RWPE2 (cell line): Measurements from ENCODE around the gene CAMK2G.

Experiments used
- ATAC-seq: fragments of 200-7000 bp; cut with Tn5 transposase; 3 replicates; pipeline ENCODE4 v1.9.1; 2021; ENCODE audit warnings: low read depth
- DNase-seq: peaks from one replicate; pipeline ENCODE4 v3.0.0-alpha.2; 2020; ENCODE audit warnings: low spot score
- H3K27ac ChIP-seq: fragments of 450-650 bp; 2 replicates; pipeline ENCODE4 v1.5.1; 2017; ENCODE audit warnings: mild to moderate bottlenecking; ENCODE audit not compliant: poor library complexity, severe bottlenecking
- H3K27me3 ChIP-seq: fragments of 250-450 bp; sonication (Bioruptor Pico); 2 replicates; pipeline ENCODE4 v1.5.1; 2021; ENCODE audit warnings: mild to moderate bottlenecking, moderate library complexity; ENCODE audit not compliant: insufficient read depth, poor library complexity, severe bottlenecking
- H3K36me3 ChIP-seq: fragments of 250-450 bp; sonication (Bioruptor Pico); 2 replicates; pipeline ENCODE4 v1.5.1; 2020; ENCODE audit warnings: low read depth, mild to moderate bottlenecking, moderate library complexity
- H3K4me1 ChIP-seq: fragments of 250-450 bp; sonication (Bioruptor Pico); 2 replicates; pipeline ENCODE4 v1.5.1; 2021; ENCODE audit warnings: mild to moderate bottlenecking, moderate library complexity; ENCODE audit not compliant: insufficient read depth, poor library complexity, severe bottlenecking
- H3K4me3 ChIP-seq: fragments of 250-450 bp; sonication (Bioruptor Pico); 2 replicates; pipeline ENCODE4 v1.5.1; 2021; ENCODE audit warnings: mild to moderate bottlenecking, moderate library complexity; ENCODE audit not compliant: severe bottlenecking
- H3K9me3 ChIP-seq: fragments of 250-450 bp; sonication (Bioruptor Pico); 2 replicates; pipeline ENCODE4 v1.5.1; 2021; ENCODE audit warnings: mild to moderate bottlenecking, moderate library complexity; ENCODE audit not compliant: severe bottlenecking
- TF ChIP-seq, protein P1 (sequence below): fragments of 450-650 bp; IDR thresholded peaks from one replicate; pipeline ENCODE4 v1.5.1; 2017; ENCODE audit warnings: mild to moderate bottlenecking, moderate library complexity; ENCODE audit not compliant: poor library complexity, severe bottlenecking

The CAMK2G gene

DNA sequence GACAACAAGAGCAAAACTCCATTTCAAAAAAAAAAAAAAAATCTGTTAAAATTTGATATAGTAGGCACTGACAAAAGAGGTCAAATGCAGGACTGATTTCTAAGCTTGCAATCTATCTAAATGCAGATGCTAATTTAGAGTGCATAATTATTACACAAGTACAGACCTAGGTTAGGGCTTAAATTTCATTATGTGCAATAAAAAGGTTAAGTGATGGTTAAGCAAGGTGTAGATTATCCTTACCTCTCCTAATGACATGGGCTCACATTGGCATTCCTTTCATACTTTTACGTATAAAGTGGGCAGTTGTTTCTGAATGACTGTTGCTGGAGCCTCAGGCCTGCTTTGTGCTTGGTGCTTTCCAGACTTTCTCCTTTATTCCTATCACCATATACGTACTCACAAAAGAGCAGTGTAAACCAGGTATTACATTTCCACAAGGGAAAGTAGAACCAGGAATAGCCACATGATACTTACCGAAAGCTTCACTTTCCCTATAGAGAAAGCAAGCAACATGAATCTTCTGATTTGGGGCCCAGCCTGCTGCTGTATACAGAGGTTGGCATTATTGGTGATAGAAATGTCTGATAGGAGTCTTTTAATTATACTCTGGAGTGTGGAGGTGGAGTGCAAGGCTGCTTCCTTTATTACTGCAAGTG is 94.7 kb downstream of the CAMK2G start:
- Histone ChIP-seq H3K27me3 (no peaks in the 10 kb centered on the region), H3K36me3 (peaks cover 67% of the 10 kb centered on the region), H3K4me1 (peaks cover 13% of the 10 kb centered on the region), H3K4me3 (no peak overlapping the region), H3K27ac (peak overlapping the region; percentile 62), H3K9me3 (no peaks in the 10 kb centered on the region)
- DNase-seq, result no peak
- ATAC-seq, result no peak
- TF ChIP-seq, protein P1, sequence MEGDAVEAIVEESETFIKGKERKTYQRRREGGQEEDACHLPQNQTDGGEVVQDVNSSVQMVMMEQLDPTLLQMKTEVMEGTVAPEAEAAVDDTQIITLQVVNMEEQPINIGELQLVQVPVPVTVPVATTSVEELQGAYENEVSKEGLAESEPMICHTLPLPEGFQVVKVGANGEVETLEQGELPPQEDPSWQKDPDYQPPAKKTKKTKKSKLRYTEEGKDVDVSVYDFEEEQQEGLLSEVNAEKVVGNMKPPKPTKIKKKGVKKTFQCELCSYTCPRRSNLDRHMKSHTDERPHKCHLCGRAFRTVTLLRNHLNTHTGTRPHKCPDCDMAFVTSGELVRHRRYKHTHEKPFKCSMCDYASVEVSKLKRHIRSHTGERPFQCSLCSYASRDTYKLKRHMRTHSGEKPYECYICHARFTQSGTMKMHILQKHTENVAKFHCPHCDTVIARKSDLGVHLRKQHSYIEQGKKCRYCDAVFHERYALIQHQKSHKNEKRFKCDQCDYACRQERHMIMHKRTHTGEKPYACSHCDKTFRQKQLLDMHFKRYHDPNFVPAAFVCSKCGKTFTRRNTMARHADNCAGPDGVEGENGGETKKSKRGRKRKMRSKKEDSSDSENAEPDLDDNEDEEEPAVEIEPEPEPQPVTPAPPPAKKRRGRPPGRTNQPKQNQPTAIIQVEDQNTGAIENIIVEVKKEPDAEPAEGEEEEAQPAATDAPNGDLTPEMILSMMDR, result no peak

DNA sequence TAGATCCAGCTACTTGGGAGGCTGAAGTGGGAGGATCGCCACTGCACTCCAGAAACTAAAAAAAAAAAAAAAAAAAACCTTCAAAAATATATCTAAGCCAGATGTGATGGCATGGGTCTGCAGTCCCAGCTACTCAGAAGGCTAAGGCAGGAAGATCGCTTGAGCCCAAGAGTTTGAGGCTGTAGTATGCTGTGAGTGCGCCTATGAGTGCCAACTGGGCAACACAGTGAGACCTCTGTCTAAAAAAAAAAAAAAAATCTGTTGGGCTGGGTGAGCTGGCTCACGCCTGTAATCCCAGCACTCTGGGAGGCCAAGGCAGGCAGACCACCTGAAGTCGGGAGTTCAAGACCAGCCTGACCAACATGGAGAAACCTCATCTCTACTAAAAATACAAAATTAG is 95.3 kb downstream of the CAMK2G start:
- peaks cover 70% of the 10 kb centered on the region for H3K36me3 ChIP-seq

DNA sequence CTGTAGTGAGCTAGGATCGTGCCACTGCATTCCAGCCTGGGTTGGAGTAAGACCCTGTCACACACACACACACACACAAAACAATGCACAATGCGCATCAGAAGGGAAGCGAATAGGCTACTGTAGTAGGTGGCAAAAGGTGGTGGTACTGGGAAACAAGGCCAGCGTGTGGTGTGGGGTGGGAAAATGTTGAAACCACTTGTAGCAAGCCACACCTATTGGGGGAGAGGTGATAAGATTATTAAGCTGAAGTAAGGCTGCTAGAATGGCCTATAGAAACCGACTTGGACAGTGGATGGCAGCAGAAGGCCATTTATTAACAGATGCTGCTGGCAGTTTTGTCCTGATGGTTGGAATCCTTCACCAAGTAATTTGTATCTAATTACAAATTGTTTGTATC is 99.7 kb downstream of the CAMK2G start:
- H3K4me1 ChIP-seq, result peaks cover 10% of the 10 kb centered on the region
- H3K27me3 ChIP-seq, result no peaks in the 10 kb centered on the region
- H3K36me3 ChIP-seq, result peaks cover 72% of the 10 kb centered on the region
- peak overlapping the region; percentile 52 for H3K4me3 ChIP-seq
- DNase-seq, result no peak
- peak overlapping the region; percentile 90 for H3K27ac ChIP-seq
- no peaks in the 10 kb centered on the region for H3K9me3 ChIP-seq
- TF ChIP-seq, protein P1, result peak; percentile 27
- 0 out of 3 replicates have a peak, but pooled peaks have one; percentile 10 for ATAC-seq

More for the DNA sequence above, 95.3 kb downstream of the CAMK2G start:
- ATAC-seq (no peak), DNase-seq (no peak)
- peaks cover 11% of the 10 kb centered on the region for H3K4me1 ChIP-seq
- H3K9me3 ChIP-seq, result no peaks in the 10 kb centered on the region
- H3K27ac ChIP-seq, result no peak overlapping the region
- H3K27me3 ChIP-seq, result no peaks in the 10 kb centered on the region
- H3K4me3 ChIP-seq, result no peak overlapping the region
- TF ChIP-seq, protein P1, result no peak

DNA sequence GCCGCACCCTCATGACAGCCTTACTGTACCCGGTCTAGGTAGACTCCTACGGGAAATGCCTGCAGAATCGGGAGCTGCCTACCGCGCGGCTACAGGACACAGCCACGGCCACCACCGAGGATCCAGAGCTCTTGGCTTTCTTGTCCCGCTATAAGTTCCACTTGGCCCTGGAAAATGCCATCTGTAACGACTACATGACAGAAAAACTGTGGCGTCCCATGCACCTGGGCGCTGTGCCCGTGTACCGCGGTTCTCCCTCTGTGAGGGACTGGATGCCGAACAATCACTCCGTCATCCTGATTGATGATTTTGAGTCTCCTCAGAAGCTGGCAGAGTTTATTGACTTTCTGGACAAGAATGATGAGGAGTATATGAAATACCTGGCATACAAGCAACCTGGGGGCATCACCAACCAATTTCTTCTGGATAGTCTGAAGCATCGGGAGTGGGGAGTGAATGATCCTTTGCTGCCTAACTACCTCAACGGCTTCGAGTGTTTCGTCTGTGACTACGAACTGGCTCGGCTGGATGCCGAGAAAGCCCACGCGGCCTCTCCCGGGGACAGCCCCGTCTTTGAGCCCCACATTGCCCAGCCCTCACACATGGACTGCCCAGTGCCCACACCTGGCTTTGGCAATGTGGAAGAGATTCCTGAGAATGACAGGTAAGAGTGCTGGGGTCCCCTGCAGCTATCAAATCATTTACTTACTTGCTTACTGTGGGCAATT is 101.0 kb downstream of the CAMK2G start:
- TF ChIP-seq, protein P1, result no peak
- no peaks in the 10 kb centered on the region for H3K27me3 ChIP-seq
- peak overlapping the region; percentile 52 for H3K4me3 ChIP-seq
- ATAC-seq (peak; percentile 0; the same call in 1 of the 3 replicates), DNase-seq (no peak)
- no peaks in the 10 kb centered on the region for H3K9me3 ChIP-seq
- H3K27ac ChIP-seq, result peak overlapping the region; percentile 90
- H3K4me1 ChIP-seq, result peaks cover 10% of the 10 kb centered on the region
- peaks cover 70% of the 10 kb centered on the region for H3K36me3 ChIP-seq
